ENCODE results near the gene P3R3URF. TPM values are rescaled to one million over a fixed set of nuclear protein-coding genes. Genes with fewer than 3 reads are reported as not detected.

P3R3URF gene
- total and polyA plus RNA-seq, 9 of the 15 experiments (the other 6 are each of a cell fraction or from before 2014, with no cell fraction given), result not detected

GRCh38 chr1:46197964-46198811, 21.9 kb upstream of the P3R3URF start, which contains the start of gene POMGNT1 (continued):
- TF ChIP-seq ZNF407 (IDR thresholded peaks at IDR 0.05; ENCODE audit: low read depth), result no peak
- 0 out of 2 replicates have a peak, but pooled peaks have one; percentile 32 for TF ChIP-seq ZNF740 (CRISPR knock-in tag; IDR thresholded peaks at IDR 0.05)
- no peak for TF ChIP-seq ZNF740 (tag; IDR thresholded peaks at IDR 0.05)
- TF ChIP-seq FOSL1 (tag; conservative IDR thresholded peaks at IDR 0.05), result no peak
- TF ChIP-seq SMARCA5 (IDR thresholded peaks at IDR 0.05), result peak; percentile 96
- TF ChIP-seq ZBTB7A (IDR thresholded peaks at IDR 0.05; ENCODE audit: borderline replicate concordance, control insufficient read depth, low read depth, low read length), result no peak; the same call in 1 of the 2 replicates
- no peak for TF ChIP-seq PPARD (CRISPR knock-in tag; IDR thresholded peaks at IDR 0.05)
- TF ChIP-seq ILF3 (IDR thresholded peaks at IDR 0.05; ENCODE audit: borderline replicate concordance), result peak; percentile 42; the same call in 1 of the 2 replicates
- no peak for TF ChIP-seq ZNF12 (CRISPR knock-in tag; IDR thresholded peaks at IDR 0.05)
- peak; percentile 26; the same call in 1 of the 2 replicates for TF ChIP-seq ZC3H4 (CRISPR knock-in tag; IDR thresholded peaks at IDR 0.05; ENCODE audit: borderline replicate concordance)
- TF ChIP-seq HNRNPH1 (optimal IDR thresholded peaks at IDR 0.05; ENCODE audit: low read depth, low read length), result no peak
- TF ChIP-seq SAP30 (IDR thresholded peaks at IDR 0.05; ENCODE audit: borderline replicate concordance, insufficient read depth, low read depth, low read length, poor library complexity, severe bottlenecking), result peak; percentile 47
- TF ChIP-seq DACH1 (IDR thresholded peaks at IDR 0.05; ENCODE audit: partially characterized antibody), result peak; percentile 24
- no peak for TF ChIP-seq TCF15 (CRISPR knock-in tag; IDR thresholded peaks at IDR 0.05)
- no peak for TF ChIP-seq ZNF436 (CRISPR knock-in tag; IDR thresholded peaks at IDR 0.05)
- TF ChIP-seq DPF2 (IDR thresholded peaks at IDR 0.05), result no peak
- no peak for TF ChIP-seq ZFPM2 (CRISPR knock-in tag; IDR thresholded peaks at IDR 0.05)
